Heart left ventricle (tissue), 13 donors: ENCODE results near the gene TAP1.

Experiments used
- CTCF ChIP-seq, 12 donors: fragments of 200-600 bp; sonication (generic) in 4 of 12; IDR thresholded peaks; one replicate each; pipeline versions ENCODE4 v1.5.0 to v1.8.0; 2018 to 2022; ENCODE audit warnings: antibody characterized with exemption in 12 of 12, mild to moderate bottlenecking in 5 of 12
- POLR2A ChIP-seq, 2 donors: fragments of 450-650 bp; IDR thresholded peaks; one replicate each; pipeline ENCODE4 v1.6.1; 2017; ENCODE audit warnings: antibody characterized with exemption in 2 of 2, mild to moderate bottlenecking in 2 of 2, moderate library complexity in 2 of 2
- donor health status: ischemic (EF 13 %, LVEDD 7.1; RV severe dilation, severe dysfunction).
- donor health status: DM: no; HTN: yes; CAD: no.
- donor health status: DM: no; HTN: no; CAD: no.
- donor health status: ischemic (EF 25% LVEDD 6.9; RV normal size, moderate dysfunction).
- donor health status: ischemic (EF 25% LVEDD 5.7; RV mildly dilated, moderate dysfunction).
- donor health status: ischemic (EF 35%, LVEDD 5.7; RV mildly dilated, moderate dysfunction).
- donor health status: nonischemic (EF 11% LVEDD 7.7; RV severe dilation, severe dysfunction).
- donor health status: DM: yes; HTN: yes; CAD: no.
- donor health status: PGD.
- donor health status: ischemic (EF 29% LVEDD 5.4; RV normal size, mild dysfunction).
- donor health status: nonischemic (EF 23%, LVEDD 6.1; RV moderate dilation, normal function).

GRCh38 chr6:32807020-32807580 is 46.4 kb downstream of the TAP1 start:
- no peak for TF ChIP-seq CTCF (IDR thresholded peaks at IDR 0.05)
- TF ChIP-seq POLR2A (IDR thresholded peaks at IDR 0.05) = no peak
